Caco-2 (cell line): Measurements from ENCODE around the gene E2F8. TPM values are rescaled to one million over a fixed set of nuclear protein-coding genes. Genes with fewer than 3 reads are reported as not detected.

Experiments used
- BruUV-seq: library from RNA; stranded (reverse); fragments of 400-500 nt; replicated peaks from 2 replicates; lab custom pipeline; 2021; lab: Mats Ljungman, UMichigan
- CTCF ChIA-PET: fragments of 300-600 bp; sonication (Branson Sonifier 250); formaldehyde crosslinking; loops from one replicate; lab custom pipeline; 2022; ENCODE audit warnings: antibody characterized with exemption; lab: Charles Lee
- POLR2A ChIA-PET: fragments of 300-600 bp; sonication (Branson Sonifier 250); formaldehyde crosslinking; loops from one replicate; lab custom pipeline; 2022; ENCODE audit warnings: antibody characterized with exemption; lab: Charles Lee
- DNase-seq, 2 experiments: peaks; one replicate each; pipeline versions ENCODE4 v3.0.0 to v3.0.0-alpha.2; 2020 to 2022
- H3K27me3 ChIP-seq: replicated peaks from 2 replicates; pipeline ENCODE4 v1.6.0; 2011; ENCODE audit warnings: low read length; ENCODE audit not compliant: control insufficient read depth, insufficient read depth
- H3K36me3 ChIP-seq: 2 replicates; pipeline ENCODE4 v1.5.1; 2011; ENCODE audit warnings: low read length; ENCODE audit not compliant: control insufficient read depth, insufficient read depth
- H3K4me1 ChIP-seq: fragments of 250-450 bp; sonication (Bioruptor Pico); 2 replicates; pipeline ENCODE4 v1.5.1; 2020; ENCODE audit warnings: mild to moderate bottlenecking
- H3K4me3 ChIP-seq: 2 replicates; pipeline ENCODE4 v1.5.1; 2011; ENCODE audit warnings: low read depth, mild to moderate bottlenecking, control low read depth, low read length
- H3K9me3 ChIP-seq: fragments of 250-450 bp; sonication (Bioruptor Pico); 2 replicates; pipeline ENCODE4 v1.5.1; 2020; ENCODE audit warnings: mild to moderate bottlenecking, moderate library complexity
- H3K27ac Mint-ChIP-seq: one replicate; pipeline ENCODE4 v1.8.0; 2022; ENCODE audit warnings: mixed read lengths; ENCODE audit not compliant: unreplicated experiment
- H3K27me3 Mint-ChIP-seq: one replicate; pipeline ENCODE4 v1.8.0; 2022; ENCODE audit warnings: mixed read lengths; ENCODE audit not compliant: insufficient read depth, unreplicated experiment
- H3K36me3 Mint-ChIP-seq: one replicate; pipeline ENCODE4 v1.8.0; 2022; ENCODE audit warnings: mild to moderate bottlenecking, mixed read lengths; ENCODE audit not compliant: insufficient read depth, unreplicated experiment
- H3K4me1 Mint-ChIP-seq: one replicate; pipeline ENCODE4 v1.8.0; 2022; ENCODE audit warnings: low read depth, mixed read lengths; ENCODE audit not compliant: unreplicated experiment
- H3K4me3 Mint-ChIP-seq: one replicate; pipeline ENCODE4 v1.8.0; 2022; ENCODE audit warnings: mild to moderate bottlenecking, moderate library complexity, mixed read lengths; ENCODE audit not compliant: unreplicated experiment
- H3K9me3 Mint-ChIP-seq: one replicate; pipeline ENCODE4 v1.8.0; 2022; ENCODE audit warnings: mixed read lengths; ENCODE audit not compliant: unreplicated experiment
- intact Hi-C: fragments of 100-400 bp; cut with micrococcal nuclease; formaldehyde crosslinking; loops from one replicate; pipeline ENCODE4 v1.10.0; 2022; ENCODE audit not compliant: unreplicated experiment
- total RNA-seq: library from RNA; stranded (reverse); gene quantifications from 2 replicates; pipeline ENCODE4 v1.2.3, GENCODE V29; 2022
- TF ChIP-seq, protein P1 (sequence below), 2 experiments: fragments of 200-600 bp in 1 of 2; IDR thresholded peaks; 1 replicate in 1 of 2; 2 replicates in 1 of 2; pipeline versions ENCODE4 v1.5.1 to v1.8.0; 2011 to 2022; ENCODE audit warnings: antibody characterized with exemption in 1 of 2, control low read depth in 1 of 2, inconsistent platforms in 1 of 2, low read depth in 1 of 2, low read length in 1 of 2, mild to moderate bottlenecking in 1 of 2, moderate library complexity in 1 of 2; ENCODE audit not compliant: insufficient read depth in 1 of 2, severe bottlenecking in 1 of 2, unreplicated experiment in 1 of 2

The E2F8 gene
- total RNA-seq, 1 experiment from 2014 or later, result 38.1 TPM

DNA sequence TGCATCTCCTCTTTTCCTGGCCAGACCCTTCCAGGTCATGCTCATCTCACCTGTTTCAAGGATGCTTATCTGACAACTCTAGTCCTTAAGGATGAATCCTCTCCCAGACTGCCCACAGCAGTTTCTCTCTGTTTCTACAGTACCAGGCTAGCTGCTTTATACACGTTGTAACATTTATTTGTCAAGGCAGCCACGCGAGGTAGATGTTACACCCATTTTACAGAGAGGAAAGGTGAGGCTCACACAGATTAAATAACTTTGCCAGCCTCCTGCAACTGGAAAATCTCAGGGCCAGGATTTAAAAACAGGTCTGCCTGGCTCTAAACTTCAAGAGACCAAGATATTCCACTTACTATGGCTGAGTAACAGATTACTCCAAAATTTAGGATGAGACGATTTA lies 45.7 kb upstream of the E2F8 start:
- Histone ChIP-seq H3K4me1 (no peaks in the 10 kb centered on the region), H3K36me3 (no peaks in the 10 kb centered on the region), H3K4me3 (no peak overlapping the region), H3K9me3 (no peaks in the 10 kb centered on the region), H3K27me3 (no peaks in the 10 kb centered on the region)
- no peak for DNase-seq
- Mint-ChIP-seq H3K27me3 (peaks cover 2% of the 10 kb centered on the region), H3K9me3 (no peaks in the 10 kb centered on the region), H3K36me3 (no peaks in the 10 kb centered on the region), H3K27ac (no peak overlapping the region), H3K4me3 (no peak overlapping the region), H3K4me1 (peaks cover 12% of the 10 kb centered on the region)
- intact Hi-C loops, result no loop called here
- ChIA-PET CTCF (no interaction called here), POLR2A (no interaction called here)
- no TSS peak for BruUV-seq
- TF ChIP-seq, protein P1, sequence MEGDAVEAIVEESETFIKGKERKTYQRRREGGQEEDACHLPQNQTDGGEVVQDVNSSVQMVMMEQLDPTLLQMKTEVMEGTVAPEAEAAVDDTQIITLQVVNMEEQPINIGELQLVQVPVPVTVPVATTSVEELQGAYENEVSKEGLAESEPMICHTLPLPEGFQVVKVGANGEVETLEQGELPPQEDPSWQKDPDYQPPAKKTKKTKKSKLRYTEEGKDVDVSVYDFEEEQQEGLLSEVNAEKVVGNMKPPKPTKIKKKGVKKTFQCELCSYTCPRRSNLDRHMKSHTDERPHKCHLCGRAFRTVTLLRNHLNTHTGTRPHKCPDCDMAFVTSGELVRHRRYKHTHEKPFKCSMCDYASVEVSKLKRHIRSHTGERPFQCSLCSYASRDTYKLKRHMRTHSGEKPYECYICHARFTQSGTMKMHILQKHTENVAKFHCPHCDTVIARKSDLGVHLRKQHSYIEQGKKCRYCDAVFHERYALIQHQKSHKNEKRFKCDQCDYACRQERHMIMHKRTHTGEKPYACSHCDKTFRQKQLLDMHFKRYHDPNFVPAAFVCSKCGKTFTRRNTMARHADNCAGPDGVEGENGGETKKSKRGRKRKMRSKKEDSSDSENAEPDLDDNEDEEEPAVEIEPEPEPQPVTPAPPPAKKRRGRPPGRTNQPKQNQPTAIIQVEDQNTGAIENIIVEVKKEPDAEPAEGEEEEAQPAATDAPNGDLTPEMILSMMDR (IDR thresholded peaks at IDR 0.05; ENCODE audit: insufficient read depth in 1 of 2, low read depth in 1 of 2, low read length in 1 of 2, severe bottlenecking in 1 of 2, unreplicated experiment in 1 of 2), result no peak

DNA sequence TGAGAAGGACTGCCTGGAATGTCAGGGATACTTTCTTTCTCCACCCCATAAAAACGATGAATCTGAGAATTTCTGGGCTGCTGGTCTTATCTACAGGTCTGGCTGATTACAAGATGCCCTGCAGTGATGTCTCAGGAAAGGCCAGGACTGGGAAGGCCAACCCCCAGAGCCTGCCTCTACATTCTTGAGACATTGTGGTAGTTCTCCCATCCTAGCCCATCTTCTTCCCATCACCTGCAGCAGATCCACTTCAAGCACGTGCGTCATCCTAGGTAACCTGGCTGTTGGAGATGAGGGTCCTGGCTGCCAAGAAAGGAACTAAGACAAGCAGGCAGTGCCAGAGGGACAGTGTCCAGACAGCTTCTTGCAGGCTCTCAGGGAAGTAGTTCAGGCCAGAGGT lies 44.1 kb upstream of the E2F8 start:
- H3K4me1 Mint-ChIP-seq, result peaks cover 12% of the 10 kb centered on the region
- no peak overlapping the region for H3K4me3 Mint-ChIP-seq
- no peaks in the 10 kb centered on the region for H3K9me3 ChIP-seq
- H3K4me3 ChIP-seq, result no peak overlapping the region
- CTCF ChIA-PET, result no interaction called here
- H3K27me3 ChIP-seq, result no peaks in the 10 kb centered on the region
- POLR2A ChIA-PET, result no interaction called here
- DNase-seq, result no peak
- no peaks in the 10 kb centered on the region for H3K36me3 Mint-ChIP-seq
- intact Hi-C loops, result no loop called here
- H3K36me3 ChIP-seq, result no peaks in the 10 kb centered on the region
- peaks cover 2% of the 10 kb centered on the region for H3K27me3 Mint-ChIP-seq
- TF ChIP-seq, protein P1 (IDR thresholded peaks at IDR 0.05; ENCODE audit: insufficient read depth in 1 of 2, low read depth in 1 of 2, low read length in 1 of 2, severe bottlenecking in 1 of 2, unreplicated experiment in 1 of 2), result no peak
- BruUV-seq, result no TSS peak
- no peaks in the 10 kb centered on the region for H3K4me1 ChIP-seq
- H3K9me3 Mint-ChIP-seq, result no peaks in the 10 kb centered on the region
- H3K27ac Mint-ChIP-seq, result no peak overlapping the region

DNA sequence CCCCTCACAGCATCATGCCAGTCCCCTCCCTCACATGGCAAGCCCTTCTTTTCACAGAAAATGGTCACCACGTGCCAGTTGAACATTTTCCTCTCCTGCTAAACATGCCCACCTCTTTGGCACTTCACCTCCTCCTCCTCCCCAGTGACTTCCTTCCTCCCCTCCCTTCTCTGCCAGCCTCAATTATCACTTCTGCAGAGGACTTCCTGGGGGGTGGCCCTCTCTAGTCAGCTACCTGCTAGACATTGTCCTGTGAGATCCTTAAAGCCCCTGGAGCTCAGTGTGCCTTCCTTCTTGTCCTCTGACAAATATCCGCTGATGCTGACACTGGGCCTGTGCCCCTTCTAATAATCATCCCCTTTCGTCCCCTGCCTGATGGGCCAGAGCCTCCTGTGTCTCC lies 43.2 kb upstream of the E2F8 start:
- no TSS peak for BruUV-seq
- ChIA-PET CTCF (no interaction called here), POLR2A (no interaction called here)
- no peak for DNase-seq
- Mint-ChIP-seq H3K9me3 (no peaks in the 10 kb centered on the region), H3K27ac (no peak overlapping the region), H3K4me3 (no peak overlapping the region), H3K27me3 (no peaks in the 10 kb centered on the region), H3K4me1 (peaks cover 12% of the 10 kb centered on the region), H3K36me3 (no peaks in the 10 kb centered on the region)
- intact Hi-C loops, result no loop called here
- Histone ChIP-seq H3K4me3 (no peak overlapping the region), H3K36me3 (no peaks in the 10 kb centered on the region), H3K27me3 (no peaks in the 10 kb centered on the region), H3K4me1 (no peaks in the 10 kb centered on the region), H3K9me3 (no peaks in the 10 kb centered on the region)
- TF ChIP-seq, protein P1 (IDR thresholded peaks at IDR 0.05; ENCODE audit: insufficient read depth in 1 of 2, low read depth in 1 of 2, low read length in 1 of 2, severe bottlenecking in 1 of 2, unreplicated experiment in 1 of 2), result no peak
